IMR-90 (cell line): ENCODE results near the gene NAB1. TPM values are rescaled to one million over a fixed set of nuclear protein-coding genes. Genes with fewer than 3 reads are reported as not detected.
A peak's percentile ranks its signal among the peaks of the same experiment; 100 is the strongest.

Experiments used
- ATAC-seq: fragments of 200-7000 bp; cut with Tn5 transposase; 2 replicates; pipeline ENCODE4 v1.9.1; 2020; ENCODE audit warnings: low read depth, mild to moderate bottlenecking, moderate library complexity
- BruUV-seq: library from RNA; stranded (reverse); fragments of 400-500 nt; replicated peaks from 2 replicates; lab custom pipeline; 2021; lab: Mats Ljungman, UMichigan
- CTCF ChIA-PET: fragments of 300-600 bp; formaldehyde crosslinking; extraction: SDS; loops from one replicate; lab custom pipeline; 2021; ENCODE audit warnings: antibody characterized with exemption; lab: Yijun Ruan, JAX
- POLR2A ChIA-PET: fragments of 300-600 bp; sonication (Branson Sonifier 250); formaldehyde crosslinking; loops from one replicate; lab custom pipeline; 2022; ENCODE audit warnings: antibody characterized with exemption; ENCODE audit not compliant: unreplicated experiment; lab: Charles Lee
- DNase-seq: peaks from one replicate; pipeline ENCODE4 v3.0.0; 2013
- H2AFZ ChIP-seq: replicated peaks from 2 replicates; pipeline ENCODE3; 2013; ENCODE audit warnings: low read length, mild to moderate bottlenecking; ENCODE audit not compliant: poor library complexity
- H2AK5ac ChIP-seq: 2 replicates; pipeline ENCODE4 v1.6.1; 2013; ENCODE audit warnings: low read depth, low read length, inconsistent platforms
- H2AK9ac ChIP-seq: replicated peaks from 2 replicates; pipeline ENCODE3; 2013; ENCODE audit warnings: mild to moderate bottlenecking, low read depth, low read length, moderate library complexity; ENCODE audit not compliant: poor library complexity
- H2BK120ac ChIP-seq: 2 replicates; pipeline ENCODE4 v1.6.1; 2013; ENCODE audit warnings: low read depth, low read length, inconsistent platforms
- H2BK15ac ChIP-seq: 3 replicates; pipeline ENCODE4 v1.6.1; 2013; ENCODE audit warnings: low read depth, low read length, inconsistent platforms
- H2BK20ac ChIP-seq: 2 replicates; pipeline ENCODE4 v1.6.1; 2013; ENCODE audit warnings: low read depth, mild to moderate bottlenecking, inconsistent platforms, low read length, moderate library complexity
- H2BK5ac ChIP-seq: 2 replicates; pipeline ENCODE4 v1.6.1; 2013; ENCODE audit warnings: mild to moderate bottlenecking, low read depth, low read length, inconsistent platforms; ENCODE audit not compliant: poor library complexity, severe bottlenecking
- H3K14ac ChIP-seq: replicated peaks from 2 replicates; pipeline ENCODE4 v1.6.1; 2013; ENCODE audit warnings: low read depth, low read length, inconsistent platforms
- H3K18ac ChIP-seq: 2 replicates; pipeline ENCODE4 v1.6.1; 2013; ENCODE audit warnings: low read depth, low read length, control low read depth
- H3K23ac ChIP-seq: 2 replicates; pipeline ENCODE4 v1.6.1; 2013; ENCODE audit warnings: low read depth, low read length, inconsistent platforms
- H3K27ac ChIP-seq: 2 replicates; pipeline ENCODE4 v1.5.1; 2013; ENCODE audit warnings: mild to moderate bottlenecking, control low read depth, low read length; ENCODE audit not compliant: insufficient read depth
- H3K27me3 ChIP-seq: 2 replicates; pipeline ENCODE4 v1.6.1; 2013; ENCODE audit warnings: low read length; ENCODE audit not compliant: control insufficient read depth, insufficient read depth
- H3K36me3 ChIP-seq: 2 replicates; pipeline ENCODE4 v1.6.1; 2013; ENCODE audit warnings: low read length, mixed read lengths; ENCODE audit not compliant: control insufficient read depth, insufficient read depth
- H3K4ac ChIP-seq: 2 replicates; pipeline ENCODE4 v1.6.1; 2013; ENCODE audit warnings: low read depth, low read length, inconsistent platforms
- H3K4me1 ChIP-seq: 2 replicates; pipeline ENCODE4 v1.6.1; 2013; ENCODE audit warnings: low read length, mixed read lengths; ENCODE audit not compliant: control insufficient read depth, insufficient read depth
- H3K4me2 ChIP-seq: 2 replicates; pipeline ENCODE4 v1.6.1; 2013; ENCODE audit warnings: low read depth, mild to moderate bottlenecking, control low read depth, low read length, moderate library complexity
- H3K4me3 ChIP-seq: 2 replicates; pipeline ENCODE4 v1.5.1; 2013; ENCODE audit warnings: low read depth, mild to moderate bottlenecking, control low read depth, low read length, moderate library complexity; ENCODE audit not compliant: insufficient read depth
- H3K56ac ChIP-seq: 2 replicates; pipeline ENCODE4 v1.6.1; 2013; ENCODE audit warnings: low read length, inconsistent platforms; ENCODE audit not compliant: insufficient read depth; ENCODE audit errors: extremely low read depth
- H3K79me1 ChIP-seq, 2 experiments: 2 replicates each; pipeline ENCODE4 v1.6.1; 2013; ENCODE audit warnings: low read length in 2 of 2, inconsistent platforms in 1 of 2, low read depth in 1 of 2
- H3K9ac ChIP-seq: 2 replicates; pipeline ENCODE4 v1.6.1; 2013; ENCODE audit warnings: low read depth, low read length, control low read depth
- H3K9me1 ChIP-seq: 2 replicates; pipeline ENCODE4 v1.6.1; 2013; ENCODE audit warnings: low read length, inconsistent platforms; ENCODE audit not compliant: insufficient read depth
- H3K9me3 ChIP-seq: 2 replicates; pipeline ENCODE4 v1.6.1; 2013; ENCODE audit warnings: low read length; ENCODE audit not compliant: control insufficient read depth, insufficient read depth
- H4K20me1 ChIP-seq: 2 replicates; pipeline ENCODE4 v1.6.1; 2013; ENCODE audit warnings: low read length, inconsistent platforms; ENCODE audit not compliant: insufficient read depth
- H4K5ac ChIP-seq: 2 replicates; pipeline ENCODE4 v1.6.1; 2013; ENCODE audit warnings: mild to moderate bottlenecking, low read depth, low read length, control low read depth
- H4K8ac ChIP-seq, 2 experiments: 2 replicates each; pipeline ENCODE4 v1.6.1; 2013; ENCODE audit warnings: low read depth in 2 of 2, low read length in 2 of 2, control low read depth in 1 of 2, inconsistent platforms in 1 of 2
- H4K91ac ChIP-seq: 2 replicates; pipeline ENCODE4 v1.6.1; 2013; ENCODE audit warnings: low read depth, low read length, inconsistent platforms; ENCODE audit not compliant: insufficient read depth
- CHD1 ChIP-seq: IDR thresholded peaks from 2 replicates; pipeline ENCODE4 v1.6.1; 2012; ENCODE audit warnings: low read depth, low read length, improper control_type of control experiment
- MAFK ChIP-seq: IDR thresholded peaks from 2 replicates; pipeline ENCODE4 v1.6.1; 2012; ENCODE audit warnings: low read depth, low read length, improper control_type of control experiment
- MAZ ChIP-seq: IDR thresholded peaks from 2 replicates; pipeline ENCODE4 v1.6.1; 2012; ENCODE audit warnings: low read depth, mild to moderate bottlenecking, low read length, improper control_type of control experiment, moderate library complexity, borderline replicate concordance
- NFE2L2 ChIP-seq: fragments of 150-350 bp; IDR thresholded peaks from 2 replicates; pipeline ENCODE4 v1.6.1; 2016; ENCODE audit warnings: low read depth, mild to moderate bottlenecking, low read length
- RAD21 ChIP-seq: IDR thresholded peaks from 2 replicates; pipeline ENCODE4 v1.6.1; 2012; ENCODE audit warnings: low read length, improper control_type of control experiment
- SMC3 ChIP-seq: fragments of 150-350 bp; IDR thresholded peaks from 2 replicates; pipeline ENCODE4 v1.6.1; 2016; ENCODE audit warnings: low read depth, mild to moderate bottlenecking, antibody characterized with exemption, low read length, moderate library complexity
- WGBS, 2 experiments: methylation state at CpG; one replicate each; pipeline versions ENCODE4 v1.1.5 to v1.1.7; 2013; ENCODE audit warnings: missing lambda C conversion rate in 2 of 2; ENCODE audit not compliant: insufficient read length in 1 of 2; ENCODE audit errors: extremely low coverage in 2 of 2; 5-methylcytosine and 5-hydroxymethylcytosine counted together
- dilution Hi-C: fragments of 300-500 bp; cut with HindIII; formaldehyde crosslinking; loops from one replicate; pipeline ENCODE4 v1.14.3; 2018; ENCODE audit warnings: low sequenced_read_pairs; ENCODE audit not compliant: unreplicated experiment
- in situ Hi-C: fragments of 300-500 bp; cut with MboI; formaldehyde crosslinking; loops from 3 replicates; pipeline ENCODE4 v1.14.3; 2019; ENCODE audit warnings: low sequenced_read_pairs, inconsistent platforms, mixed read lengths
- intact Hi-C: fragments of 100-400 bp; cut with micrococcal nuclease; formaldehyde crosslinking; loops from 2 replicates; pipeline ENCODE4 v1.10.0; 2022
- polyA plus RNA-seq, 3 experiments: library from polyadenylated mRNA; depleted of rRNA; stranded (reverse); fragments of >200 nt; gene quantifications; 2 replicates each; pipeline ENCODE4 v1.2.3, GENCODE V29; 2012; ENCODE audit warnings: low replicate concordance in 1 of 3
- total RNA-seq: library from RNA; depleted of rRNA; stranded (reverse); fragments of >200 nt; gene quantifications from 2 replicates; pipeline ENCODE4 v1.2.3, GENCODE V29; 2012
- TF ChIP-seq, protein P1 (sequence below): fragments of 150-350 bp; IDR thresholded peaks from 2 replicates; pipeline ENCODE4 v1.6.1; 2016; ENCODE audit warnings: low read depth, mild to moderate bottlenecking, low read length, moderate library complexity, borderline replicate concordance

NAB1 gene
- total and polyA plus RNA-seq, 2 of the 4 experiments (the other 2 are of a cell fraction) = 11.9 to 31.2 TPM

DNA sequence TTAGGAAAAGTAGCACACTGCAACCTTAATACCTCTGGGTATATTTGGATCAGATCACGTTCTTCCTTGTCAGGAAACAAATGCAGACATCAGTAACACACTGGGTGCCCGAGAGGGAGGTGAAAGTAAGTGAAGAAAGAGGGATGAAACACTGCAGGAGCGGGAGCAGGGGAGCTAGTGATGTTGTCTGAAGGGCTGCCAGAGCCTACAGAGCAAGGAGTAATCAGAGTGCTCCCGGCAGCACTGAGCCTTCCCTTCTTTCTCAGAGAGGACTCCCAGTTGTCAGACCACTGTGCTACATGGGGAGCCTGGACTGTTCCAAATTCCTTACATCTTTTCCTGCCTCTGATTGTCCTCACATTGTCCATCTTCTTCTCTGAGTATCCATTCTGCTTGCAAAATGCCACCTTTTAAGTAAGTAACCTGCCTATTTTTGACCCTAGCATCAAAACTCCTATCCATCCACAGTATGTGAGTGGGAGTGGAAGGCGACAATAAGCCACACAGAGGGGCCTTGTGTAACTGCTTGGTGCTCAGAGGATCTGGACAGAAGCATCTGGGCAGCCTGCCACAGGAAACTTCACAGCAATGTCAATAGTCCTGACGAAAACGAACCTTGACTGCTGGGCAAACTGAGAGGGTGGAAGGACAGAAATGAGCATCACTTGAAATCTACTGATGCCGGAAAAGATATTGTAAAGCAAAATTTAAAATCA is 10.8 kb upstream of the NAB1 start:
- in situ Hi-C loops (no loop called here), dilution Hi-C loops (no loop called here), intact Hi-C loops (no loop called here)
- Histone ChIP-seq H4K8ac (peak overlapping the region in 1 of 2 experiments; percentile 25; a peak in 1 of 4 replicates), H3K9me3 (no peaks in the 10 kb centered on the region), H2BK120ac (no peak overlapping the region), H3K4ac (no peak overlapping the region), H3K27ac (no peak overlapping the region), H2AK9ac (no peak overlapping the region), H3K4me2 (no peak overlapping the region), H3K18ac (no peak overlapping the region), H3K9me1 (no peaks in the 10 kb centered on the region), H2AK5ac (no peak overlapping the region), H2AFZ (peak overlapping the region; percentile 69), H3K36me3 (no peaks in the 10 kb centered on the region), H4K5ac (no peak overlapping the region), H3K14ac (no peak overlapping the region), H2BK5ac (no peak overlapping the region), H3K23ac (no peak overlapping the region), H2BK15ac (no peak overlapping the region), H3K9ac (no peak overlapping the region), H3K27me3 (no peaks in the 10 kb centered on the region), H3K4me1 (peaks cover 7% of the 10 kb centered on the region), H4K91ac (no peak overlapping the region), H3K79me1 (no peaks in the 10 kb centered on the region), H3K4me3 (no peak overlapping the region), H3K56ac (no peak overlapping the region), H2BK20ac (no peak overlapping the region), H4K20me1 (no peaks in the 10 kb centered on the region)
- CTCF ChIA-PET = interaction anchor here (0.5 kb wide), 1 partner anchor 368 kb away, joined by 4 read pairs; no protein-coding TSS in a partner anchor
- POLR2A ChIA-PET = no interaction called here
- 66% methylated on average over 2 of the region's 8 CpGs; no CpG with 5 or more reads in 1 of the 2 experiments for WGBS, 2 experiments
- no TSS peak for BruUV-seq
- no peak for TF ChIP-seq RAD21
- TF ChIP-seq NFE2L2 = no peak
- no peak for TF ChIP-seq CHD1
- TF ChIP-seq SMC3 = no peak
- TF ChIP-seq, protein P1, sequence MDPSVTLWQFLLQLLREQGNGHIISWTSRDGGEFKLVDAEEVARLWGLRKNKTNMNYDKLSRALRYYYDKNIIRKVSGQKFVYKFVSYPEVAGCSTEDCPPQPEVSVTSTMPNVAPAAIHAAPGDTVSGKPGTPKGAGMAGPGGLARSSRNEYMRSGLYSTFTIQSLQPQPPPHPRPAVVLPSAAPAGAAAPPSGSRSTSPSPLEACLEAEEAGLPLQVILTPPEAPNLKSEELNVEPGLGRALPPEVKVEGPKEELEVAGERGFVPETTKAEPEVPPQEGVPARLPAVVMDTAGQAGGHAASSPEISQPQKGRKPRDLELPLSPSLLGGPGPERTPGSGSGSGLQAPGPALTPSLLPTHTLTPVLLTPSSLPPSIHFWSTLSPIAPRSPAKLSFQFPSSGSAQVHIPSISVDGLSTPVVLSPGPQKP = no peak
- no peak for TF ChIP-seq MAZ
- no peak for TF ChIP-seq MAFK
- DNase-seq (no peak), ATAC-seq (peak; percentile 30)
